ENCODE results near the gene GPC3.

Gene GPC3

GRCh38 chrX:133840415-133840814 is 145.0 kb downstream of the GPC3 start:
- no peak for DNase-seq (ENCODE audit: low read depth)

GRCh38 chrX:133838761-133839676 is 146.4 kb downstream of the GPC3 start:
- no peak for DNase-seq (ENCODE audit: low read depth)

- no peak for DNase-seq (ENCODE audit: low read depth)
Measured at GRCh38 chrX:133837091-133837490, 148.3 kb downstream of the GPC3 start.

- DNase-seq (ENCODE audit: low read depth), result no peak
Measured at GRCh38 chrX:133836561-133836960, 148.8 kb downstream of the GPC3 start.

GRCh38 chrX:133834771-133835170 is 150.6 kb downstream of the GPC3 start:
- DNase-seq (ENCODE audit: low read depth), result no peak

GRCh38 chrX:133819546-133819945 is 165.8 kb downstream of the GPC3 start:
- no peak for DNase-seq (ENCODE audit: low read depth)

- DNase-seq (ENCODE audit: low read depth), result no peak
Measured at GRCh38 chrX:133818019-133818418, 167.4 kb downstream of the GPC3 start.

GRCh38 chrX:133815496-133815895 is 169.9 kb downstream of the GPC3 start:
- DNase-seq (ENCODE audit: low read depth), result no peak

- DNase-seq (ENCODE audit: low read depth), result no peak
Measured at GRCh38 chrX:133813971-133814370, 171.4 kb downstream of the GPC3 start.

- DNase-seq (ENCODE audit: low read depth), result no peak
Measured at GRCh38 chrX:133812402-133812801, 173.0 kb downstream of the GPC3 start.

GRCh38 chrX:133810925-133811324 is 174.5 kb downstream of the GPC3 start:
- DNase-seq (ENCODE audit: low read depth), result no peak

GRCh38 chrX:133804072-133804471 is 181.3 kb downstream of the GPC3 start:
- DNase-seq (ENCODE audit: low read depth), result no peak

- no peak for DNase-seq (ENCODE audit: low read depth)
Measured at GRCh38 chrX:133796282-133796681, 189.1 kb downstream of the GPC3 start.

GRCh38 chrX:133794126-133794525 is 191.3 kb downstream of the GPC3 start:
- DNase-seq (ENCODE audit: low read depth), result no peak

- DNase-seq (ENCODE audit: low read depth), result no peak
Measured at GRCh38 chrX:133793626-133794025, 191.8 kb downstream of the GPC3 start.

GRCh38 chrX:133792198-133792953 is 193.0 kb downstream of the GPC3 start:
- peak; percentile 14 for DNase-seq (ENCODE audit: low read depth)

GRCh38 chrX:133789829-133790228 is 195.6 kb downstream of the GPC3 start:
- DNase-seq (ENCODE audit: low read depth), result no peak

GRCh38 chrX:133786382-133786781 is 199.0 kb downstream of the GPC3 start:
- no peak for DNase-seq (ENCODE audit: low read depth)

GRCh38 chrX:133783274-133783673 is 202.1 kb downstream of the GPC3 start:
- no peak for DNase-seq (ENCODE audit: low read depth)

GRCh38 chrX:133781174-133781573 is 204.2 kb downstream of the GPC3 start:
- DNase-seq (ENCODE audit: low read depth), result no peak

GRCh38 chrX:133776072-133776471 is 209.3 kb downstream of the GPC3 start:
- DNase-seq (ENCODE audit: low read depth), result no peak

- no peak for DNase-seq (ENCODE audit: low read depth)
Measured at GRCh38 chrX:133774807-133775206, 210.6 kb downstream of the GPC3 start.

GRCh38 chrX:133771086-133771646 is 214.2 kb downstream of the GPC3 start:
- DNase-seq (ENCODE audit: low read depth), result no peak
